Transverse colon (tissue), 3 donors: ENCODE results near the gene TIAL1.

ENCODE experiments used
- CTCF ChIP-seq, 5 experiments: fragments of 200-600 bp in 3 of 5; fragments of 450-650 bp in 2 of 5; sonication (generic) in 3 of 5; IDR thresholded peaks; 1 replicate in 2 of 5; 2 replicates in 3 of 5; pipeline ENCODE4 v1.5.1; 2016 to 2017; ENCODE audit warnings: antibody characterized with exemption in 5 of 5, inconsistent platforms in 3 of 5, mild to moderate bottlenecking in 2 of 5, moderate library complexity in 1 of 5
- POLR2A ChIP-seq: fragments of 450-650 bp; IDR thresholded peaks from one replicate; pipeline ENCODE4 v1.6.1; 2016; ENCODE audit warnings: antibody characterized with exemption, mild to moderate bottlenecking, moderate library complexity

GRCh38 chr10:119545310-119545709 lies 51.5 kb downstream of the TIAL1 start:
- TF ChIP-seq CTCF (IDR thresholded peaks at IDR 0.05) (no peak), POLR2A (no peak)
